Fibroblast of pulmonary artery (primary cell): ENCODE data around the gene SENP3.

Source experiments
- DNase-seq: peaks from one replicate; pipeline ENCODE4 v3.0.0-alpha.2; 2010; ENCODE audit warnings: low read depth
- H3K4me3 ChIP-seq: replicated peaks from 2 replicates; pipeline ENCODE4 v1.5.1; 2011; ENCODE audit warnings: low read depth, mild to moderate bottlenecking, control low read depth, low read length, moderate library complexity
- TF ChIP-seq, protein P1 (sequence below): IDR thresholded peaks from 2 replicates; pipeline ENCODE4 v1.5.1; 2011; ENCODE audit warnings: mild to moderate bottlenecking, control low read depth, low read length, inconsistent platforms; ENCODE audit errors: missing control alignments

The SENP3 gene

DNA sequence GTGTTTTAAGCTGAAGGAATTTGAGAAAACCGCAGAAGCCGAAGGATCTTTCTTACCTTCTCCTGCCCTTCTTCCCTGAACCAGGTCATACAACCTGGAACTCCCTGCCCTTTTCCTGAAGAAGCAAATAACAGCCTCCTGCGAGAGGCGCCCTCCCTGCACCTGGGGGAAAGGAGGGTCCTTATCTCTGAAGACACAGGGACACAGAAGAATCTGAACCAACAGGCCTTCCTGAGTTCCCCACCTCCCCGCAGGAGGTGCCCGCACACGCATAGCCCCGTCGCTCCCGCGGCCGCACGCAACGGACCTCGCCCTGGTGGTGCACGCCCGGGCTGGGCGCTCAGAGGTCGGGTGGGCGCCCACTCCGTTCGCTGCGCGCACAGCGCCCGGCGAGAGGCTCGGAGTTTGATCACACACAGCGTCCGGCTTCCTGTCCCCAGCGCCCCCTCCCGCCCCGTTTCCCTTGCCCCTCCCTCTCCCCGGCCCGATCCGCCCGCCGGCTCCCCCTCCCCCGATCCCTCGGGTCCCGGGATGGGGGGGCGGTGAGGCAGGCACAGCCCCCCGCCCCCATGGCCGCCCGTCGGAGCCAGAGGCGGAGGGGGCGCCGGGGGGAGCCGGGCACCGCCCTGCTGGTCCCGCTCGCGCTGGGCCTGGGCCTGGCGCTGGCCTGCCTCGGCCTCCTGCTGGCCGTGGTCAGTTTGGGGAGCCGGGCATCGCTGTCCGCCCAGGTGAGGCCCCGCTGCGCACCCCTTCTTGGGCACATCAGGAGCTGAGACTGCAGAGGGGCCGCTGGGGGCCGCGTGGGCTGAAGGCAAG, 12.9 kb upstream of the SENP3 start, which contains the start of gene TNFSF12:
TSS of gene TNFSF12 (plus strand) at position 474 of the 816 bp plus-strand sequence. CDS start at position 570, 96 bp downstream.
- TF ChIP-seq, protein P1, sequence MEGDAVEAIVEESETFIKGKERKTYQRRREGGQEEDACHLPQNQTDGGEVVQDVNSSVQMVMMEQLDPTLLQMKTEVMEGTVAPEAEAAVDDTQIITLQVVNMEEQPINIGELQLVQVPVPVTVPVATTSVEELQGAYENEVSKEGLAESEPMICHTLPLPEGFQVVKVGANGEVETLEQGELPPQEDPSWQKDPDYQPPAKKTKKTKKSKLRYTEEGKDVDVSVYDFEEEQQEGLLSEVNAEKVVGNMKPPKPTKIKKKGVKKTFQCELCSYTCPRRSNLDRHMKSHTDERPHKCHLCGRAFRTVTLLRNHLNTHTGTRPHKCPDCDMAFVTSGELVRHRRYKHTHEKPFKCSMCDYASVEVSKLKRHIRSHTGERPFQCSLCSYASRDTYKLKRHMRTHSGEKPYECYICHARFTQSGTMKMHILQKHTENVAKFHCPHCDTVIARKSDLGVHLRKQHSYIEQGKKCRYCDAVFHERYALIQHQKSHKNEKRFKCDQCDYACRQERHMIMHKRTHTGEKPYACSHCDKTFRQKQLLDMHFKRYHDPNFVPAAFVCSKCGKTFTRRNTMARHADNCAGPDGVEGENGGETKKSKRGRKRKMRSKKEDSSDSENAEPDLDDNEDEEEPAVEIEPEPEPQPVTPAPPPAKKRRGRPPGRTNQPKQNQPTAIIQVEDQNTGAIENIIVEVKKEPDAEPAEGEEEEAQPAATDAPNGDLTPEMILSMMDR = no peak
- no peak for DNase-seq
- H3K4me3 ChIP-seq = peak within 1 kb of the TSS; percentile 58

DNA sequence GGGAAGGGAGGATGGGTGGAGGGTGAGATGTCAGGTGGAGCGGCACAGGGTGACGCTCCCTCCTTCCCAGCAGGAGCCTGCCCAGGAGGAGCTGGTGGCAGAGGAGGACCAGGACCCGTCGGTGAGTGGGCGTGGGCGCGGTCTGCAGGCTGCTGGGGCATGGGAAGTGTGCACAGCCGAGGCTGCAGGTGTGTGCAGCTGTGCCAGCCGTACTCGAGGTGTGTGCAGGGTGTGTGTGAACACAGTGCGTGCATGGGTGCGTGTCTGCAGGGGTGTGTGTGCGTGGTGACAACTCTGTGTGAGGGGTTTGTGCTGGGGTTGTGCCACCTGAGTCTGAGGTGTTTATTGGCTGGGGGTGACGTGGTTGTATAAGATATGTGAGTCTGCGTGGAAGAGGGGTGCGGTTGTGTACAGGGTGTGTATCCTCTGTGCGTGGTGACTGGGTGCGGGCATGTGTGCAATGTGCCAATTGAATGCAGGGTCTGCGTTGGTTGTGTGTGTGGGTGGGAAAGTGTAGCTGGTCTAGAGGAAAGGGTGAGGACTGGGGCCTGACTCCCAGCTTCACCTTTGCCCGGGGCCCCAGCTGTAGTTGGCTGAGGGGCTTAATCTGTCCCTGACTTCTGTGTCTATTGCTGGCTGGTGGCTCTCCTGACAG, 12.2 kb upstream of the SENP3 start:
- H3K4me3 ChIP-seq = peak overlapping the region; percentile 58
- TF ChIP-seq, protein P1 = no peak
- no peak for DNase-seq

DNA sequence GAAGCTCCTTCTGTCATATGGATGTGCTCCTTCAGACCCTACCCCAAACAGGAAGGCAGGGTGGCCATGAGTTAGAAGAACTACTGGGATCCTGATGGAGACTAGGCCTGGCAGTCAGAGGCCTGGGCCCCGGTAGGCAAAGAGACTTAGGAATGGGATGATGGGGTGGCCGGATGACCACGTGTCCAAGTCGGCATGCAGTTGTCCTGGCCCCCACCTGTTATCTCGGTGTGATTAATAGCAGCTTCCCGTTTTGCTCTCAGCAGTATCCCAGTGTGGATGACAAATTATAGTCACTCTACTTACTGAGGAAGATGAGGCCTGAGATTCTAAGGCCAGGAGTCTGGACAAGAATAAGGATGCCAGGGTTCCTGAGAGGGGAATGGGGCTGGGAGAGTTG, 11.4 kb upstream of the SENP3 start:
- DNase-seq = no peak
- H3K4me3 ChIP-seq = no peak overlapping the region
- TF ChIP-seq, protein P1 = no peak

DNA sequence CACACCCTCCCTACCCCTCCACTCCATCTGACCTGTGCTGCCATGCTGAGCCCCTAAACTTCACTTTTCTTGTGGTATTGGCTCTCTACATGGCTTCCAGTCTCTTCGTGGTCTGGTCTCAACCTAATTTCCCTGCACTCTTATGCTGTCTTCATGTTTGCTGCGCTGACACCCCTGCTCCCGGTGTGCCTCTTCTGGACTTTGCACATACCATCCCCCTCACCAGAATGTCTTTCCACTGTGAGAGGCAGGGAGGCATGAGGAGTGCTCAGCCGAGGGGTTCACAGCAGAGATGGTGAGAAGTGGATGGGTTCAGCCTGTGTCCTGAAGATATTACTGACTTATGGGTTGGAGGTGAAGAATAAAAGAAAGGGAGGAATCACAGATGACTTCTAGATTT, 10.3 kb upstream of the SENP3 start:
- no peak for DNase-seq
- no peak overlapping the region for H3K4me3 ChIP-seq

DNA sequence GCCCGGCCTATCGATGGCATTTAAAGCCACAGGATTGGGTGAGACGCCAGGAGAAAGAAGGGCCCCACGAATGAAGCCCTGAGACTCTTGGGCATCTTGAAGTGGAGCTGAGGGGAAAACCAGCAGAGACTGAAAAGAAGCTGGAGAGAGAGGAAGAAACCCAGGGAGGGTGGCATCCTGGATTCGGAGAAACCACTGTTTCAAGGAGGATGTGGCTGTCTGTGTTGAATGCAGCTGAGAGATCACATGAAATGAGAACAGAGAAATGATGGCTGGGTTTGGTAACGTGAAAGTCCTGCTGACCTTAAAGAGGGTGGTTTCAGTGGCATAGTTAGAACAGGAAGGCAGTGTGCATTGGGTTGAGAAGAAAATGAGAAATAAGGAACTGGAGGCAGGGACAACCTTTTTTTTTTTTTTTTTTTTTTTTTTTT, 9.1 kb upstream of the SENP3 start:
- TF ChIP-seq, protein P1 = no peak
- no peak overlapping the region for H3K4me3 ChIP-seq
- no peak for DNase-seq

More for the DNA sequence above, 10.3 kb upstream of the SENP3 start:
- TF ChIP-seq, protein P1 = no peak

DNA sequence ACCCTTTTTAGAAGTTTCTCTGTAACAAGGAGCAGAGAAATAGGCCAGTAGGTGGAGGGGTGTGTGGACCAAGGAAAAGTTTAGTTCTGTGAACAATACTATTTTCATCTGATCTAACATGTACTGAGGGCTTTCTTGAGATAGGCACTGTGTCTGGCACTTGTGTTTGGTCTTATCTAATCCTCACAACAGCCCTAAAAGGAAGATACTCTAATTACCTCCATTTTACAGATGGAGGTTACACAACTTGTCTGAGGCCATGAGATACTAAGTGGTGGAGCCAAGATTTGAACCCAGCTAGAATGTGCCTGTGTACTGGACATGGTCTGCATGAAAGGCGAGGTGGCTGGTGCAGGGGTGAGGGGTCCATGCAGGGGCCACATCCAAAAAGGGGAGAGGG, 8.4 kb upstream of the SENP3 start:
- H3K4me3 ChIP-seq = no peak overlapping the region
- no peak for DNase-seq
- TF ChIP-seq, protein P1 = no peak
